HG02763 (cell line): ENCODE data around the gene TMTC1.
"Not testable (repeated sequence)": the region's sequence is repeated elsewhere in the genome, so short reads cannot be mapped to it uniquely, and the experiment has no call there.

ENCODE experiments used
- ATAC-seq: cut with Tn5 transposase; IDR thresholded peaks from one replicate; pipeline ENCODE4 v1.9.1; 2021; ENCODE audit warnings: mild to moderate bottlenecking, moderate library complexity; ENCODE audit not compliant: unreplicated experiment

The TMTC1 gene

DNA sequence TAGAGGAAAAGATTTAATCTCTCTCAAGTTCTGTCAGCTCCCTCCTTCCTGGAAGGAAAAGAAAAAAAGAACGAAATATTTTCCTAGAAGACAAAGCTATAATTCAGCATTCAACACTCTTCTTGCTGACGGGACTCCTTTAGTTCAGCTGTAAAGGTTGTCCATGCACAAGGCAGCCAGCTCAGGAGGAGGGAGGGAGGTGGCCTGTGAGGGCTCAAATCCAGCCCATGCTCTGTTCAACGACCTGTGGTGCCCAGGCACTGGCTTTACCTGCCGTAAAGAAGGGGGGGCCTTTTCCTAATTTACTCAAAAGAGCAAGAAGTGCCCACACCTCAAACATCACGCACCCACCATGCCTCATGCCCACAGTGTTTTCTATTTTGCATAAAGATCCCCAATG, 109.3 kb downstream of the TMTC1 start:
- no peak for ATAC-seq

DNA sequence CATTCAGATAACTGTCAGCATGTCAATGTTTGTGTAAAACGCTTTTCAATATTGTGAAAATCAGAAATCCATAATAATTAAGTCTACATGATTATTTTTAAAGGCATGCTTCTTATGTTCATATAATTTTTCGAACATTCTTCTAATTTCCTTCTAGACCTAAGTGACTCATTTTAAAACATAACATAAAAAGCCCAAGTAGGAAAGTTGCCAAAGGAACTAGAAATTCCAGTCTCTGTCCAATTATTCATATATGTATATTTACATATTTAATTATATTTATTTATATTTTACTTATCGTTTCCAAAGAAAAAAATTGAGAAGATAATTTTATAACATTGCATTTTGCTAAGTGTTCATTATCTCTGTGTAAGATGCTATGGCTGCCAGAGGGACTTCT, 110.4 kb downstream of the TMTC1 start:
- ATAC-seq, result no peak

DNA sequence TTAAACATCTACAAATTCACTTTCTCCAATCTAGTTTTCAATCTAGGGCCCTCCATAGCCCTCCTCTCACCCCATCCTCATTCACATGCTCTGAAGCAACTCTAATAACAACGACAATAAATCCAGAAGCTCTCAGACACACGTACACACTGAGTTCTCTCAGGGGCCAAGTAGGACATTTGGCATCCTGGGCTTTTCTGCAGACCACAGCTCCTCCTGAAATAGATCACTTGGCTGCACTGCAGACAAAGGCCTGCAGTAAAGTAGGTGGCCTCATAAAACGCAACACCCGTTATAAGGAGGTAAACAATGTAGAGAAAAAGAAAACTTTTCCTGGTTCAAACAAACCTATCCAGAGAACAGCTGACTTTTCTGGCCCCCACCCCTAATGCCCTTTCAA, 111.2 kb downstream of the TMTC1 start:
- ATAC-seq, result no peak

DNA sequence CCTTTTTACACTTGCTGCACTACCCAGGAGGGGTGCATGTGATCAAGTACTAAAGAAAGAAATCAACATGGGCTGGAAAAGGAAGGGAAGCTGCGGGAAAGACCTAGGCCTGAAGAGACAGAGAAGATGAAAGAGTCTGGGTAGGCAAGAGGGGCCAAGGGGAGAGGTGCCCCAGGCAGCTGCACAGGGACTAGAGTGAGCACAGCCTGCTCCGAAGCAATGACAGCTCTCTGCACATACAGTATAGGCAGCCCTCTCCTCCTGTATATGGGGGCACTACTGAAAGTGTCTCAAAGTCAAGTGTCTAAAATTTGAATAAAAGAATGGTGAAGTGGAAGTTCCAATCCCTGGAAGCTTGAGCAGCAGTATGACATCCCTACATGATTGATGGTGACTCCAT, 112.0 kb downstream of the TMTC1 start:
- ATAC-seq, result no peak

DNA sequence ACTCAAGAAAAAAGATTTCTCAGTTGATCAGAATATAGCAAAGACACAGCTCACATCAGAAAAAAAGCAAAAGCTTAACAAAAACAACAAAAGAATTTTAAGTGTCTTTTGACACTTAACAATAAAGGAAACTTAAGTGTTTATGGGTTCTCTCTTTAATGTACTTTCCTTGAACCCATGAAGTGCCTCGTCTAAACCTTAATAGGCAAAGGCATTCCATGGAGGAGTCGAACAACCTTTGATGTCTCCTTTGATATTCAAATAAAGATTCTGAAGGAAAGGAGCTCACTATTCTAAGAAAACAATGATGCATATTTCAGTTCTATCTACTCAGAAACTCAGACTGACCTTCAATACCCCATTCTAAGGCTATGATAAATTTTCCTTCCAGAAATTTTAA, 116.7 kb downstream of the TMTC1 start:
- no peak for ATAC-seq

DNA sequence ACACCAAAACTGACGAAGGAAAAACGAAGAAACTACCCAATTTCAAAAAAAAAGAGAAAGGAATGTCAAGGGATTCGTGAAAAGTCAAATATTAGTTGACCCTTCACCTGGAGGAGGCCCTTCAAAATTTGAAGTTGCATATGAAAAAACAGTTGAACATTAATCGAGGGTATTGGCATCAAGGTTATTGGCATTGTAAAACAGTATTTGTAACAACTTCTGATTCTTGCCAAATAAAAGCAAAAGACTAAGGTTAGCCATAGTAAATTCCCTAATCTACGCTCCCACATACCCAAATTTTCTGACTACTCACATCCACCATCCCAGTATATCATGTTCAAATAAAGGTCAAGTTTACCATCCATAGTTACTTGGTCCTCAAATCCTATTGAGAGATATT, 118.6 kb downstream of the TMTC1 start:
- ATAC-seq, result no peak

DNA sequence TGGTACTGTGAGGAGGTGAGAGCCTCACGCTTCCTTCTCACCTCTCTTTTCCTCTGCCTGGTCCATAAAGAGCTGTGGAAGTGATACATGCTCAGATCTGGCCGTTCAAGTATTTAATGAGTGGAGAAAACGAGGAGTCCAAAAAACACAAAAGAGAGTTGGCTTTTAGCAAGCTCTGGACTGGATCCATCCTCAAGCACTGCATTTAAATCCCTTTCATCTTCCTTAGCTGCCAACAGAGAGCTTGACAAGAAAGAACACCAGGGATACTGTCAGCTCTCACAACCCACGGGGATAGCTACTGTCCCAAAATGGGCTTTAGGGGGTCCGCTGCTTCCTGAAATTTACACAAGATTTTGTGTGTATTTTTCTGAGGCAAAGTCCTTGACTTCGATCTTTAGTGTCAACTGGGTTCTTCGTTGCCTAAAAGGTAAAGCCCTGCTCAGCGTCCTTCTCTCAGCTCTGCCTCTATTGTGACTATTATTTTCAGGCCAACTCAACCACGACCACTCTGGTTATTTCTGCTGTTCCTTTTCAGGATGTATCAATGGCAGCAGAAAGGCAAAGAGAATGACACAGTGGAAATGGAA, 120.9 kb downstream of the TMTC1 start:
- no peak for ATAC-seq

DNA sequence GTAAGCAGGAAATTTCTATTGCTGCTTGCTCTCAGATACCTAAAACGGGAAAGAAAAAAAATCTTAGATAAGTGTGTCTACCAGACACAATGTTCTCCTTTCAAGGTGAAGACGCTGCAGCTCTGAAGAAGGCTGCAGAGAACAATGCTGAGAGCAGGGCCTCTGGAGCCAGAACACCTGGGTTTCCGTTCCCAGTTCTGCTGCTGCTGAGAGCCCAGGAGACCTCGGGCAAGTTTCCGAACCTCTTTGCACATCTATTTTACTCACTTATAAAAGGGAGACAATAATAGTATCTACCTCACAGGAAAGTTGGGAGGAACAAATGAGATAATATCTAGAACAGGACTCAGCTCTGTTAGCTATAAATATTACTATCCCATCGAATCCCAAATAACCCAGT, 122.9 kb downstream of the TMTC1 start:
- ATAC-seq, result no peak

DNA sequence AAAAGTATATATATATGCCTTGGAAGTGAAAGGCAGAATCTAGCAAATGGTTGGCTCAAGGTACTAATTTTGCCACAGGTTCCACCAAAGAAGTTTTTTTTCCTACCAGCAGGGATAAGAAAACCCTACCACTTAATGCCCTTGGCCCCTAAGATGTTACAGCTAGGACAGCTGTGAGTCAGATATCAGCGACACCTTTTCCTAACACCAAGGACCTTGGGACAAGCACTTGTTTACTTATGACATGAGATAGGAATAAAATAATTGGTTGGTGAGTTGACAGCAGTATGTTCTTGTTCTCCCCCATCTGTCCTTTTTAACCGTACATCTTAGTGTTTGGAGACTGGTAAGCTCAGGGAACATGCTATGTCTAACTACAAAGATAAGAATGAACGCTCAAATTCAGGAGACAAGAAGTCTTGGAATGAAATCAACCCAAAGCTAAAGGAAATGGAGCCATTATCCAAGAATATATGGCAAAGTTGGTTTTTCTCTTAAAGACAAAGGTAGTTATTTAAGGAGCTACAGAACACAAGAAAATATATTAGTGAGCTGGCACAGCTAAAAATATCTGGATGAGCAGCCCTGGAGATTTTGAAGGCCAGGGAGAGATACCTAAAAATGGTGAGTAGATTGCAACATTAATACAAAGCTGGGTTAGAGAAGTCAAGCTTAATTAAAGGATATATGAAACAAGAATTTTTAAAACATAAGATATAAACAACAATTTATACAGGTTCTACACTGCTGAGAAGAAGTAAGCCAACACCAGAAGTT, 126.8 kb downstream of the TMTC1 start:
- ATAC-seq, result no peak

- ATAC-seq, result no peak
These were observed 127.9 kb downstream of the TMTC1 start for GRCh38 chr12:29655861-29656260.

GRCh38 chr12:29653286-29653685, 130.5 kb downstream of the TMTC1 start:
- ATAC-seq, result no peak

GRCh38 chr12:29650371-29650770, 133.4 kb downstream of the TMTC1 start:
- no peak for ATAC-seq

- ATAC-seq, result no peak
These were observed 134.0 kb downstream of the TMTC1 start for GRCh38 chr12:29649722-29650121.

GRCh38 chr12:29644536-29645162, 139.1 kb downstream of the TMTC1 start:
- no peak for ATAC-seq

- no peak for ATAC-seq
These were observed 143.0 kb downstream of the TMTC1 start for GRCh38 chr12:29640589-29641345.

GRCh38 chr12:29639893-29640495, 143.7 kb downstream of the TMTC1 start:
- ATAC-seq, result no peak

GRCh38 chr12:29638528-29638927, 145.2 kb downstream of the TMTC1 start:
- ATAC-seq, result no peak

- no peak for ATAC-seq
These were observed 149.7 kb downstream of the TMTC1 start for GRCh38 chr12:29634057-29634456.

GRCh38 chr12:29630164-29630563, 153.6 kb downstream of the TMTC1 start:
- ATAC-seq, result not testable (repeated sequence)

DNA sequence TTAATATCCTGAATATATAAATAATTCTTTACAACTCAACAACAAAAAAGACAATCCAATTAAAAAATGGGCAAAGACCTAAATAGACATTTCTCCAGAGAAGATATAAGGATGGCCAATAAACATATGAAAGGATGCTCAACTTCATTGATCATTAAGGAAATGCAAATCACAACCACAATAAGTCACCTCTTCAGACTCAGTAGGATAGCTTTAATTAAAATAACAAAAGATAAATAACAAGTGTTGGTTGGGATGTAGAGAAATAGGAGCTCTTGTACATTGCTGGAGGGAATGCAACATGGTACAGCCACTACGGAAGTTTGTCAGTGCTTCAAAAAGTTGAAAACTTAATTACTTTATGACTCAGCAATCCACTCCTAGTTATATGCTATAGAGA, 156.5 kb downstream of the TMTC1 start:
- no peak for ATAC-seq

DNA sequence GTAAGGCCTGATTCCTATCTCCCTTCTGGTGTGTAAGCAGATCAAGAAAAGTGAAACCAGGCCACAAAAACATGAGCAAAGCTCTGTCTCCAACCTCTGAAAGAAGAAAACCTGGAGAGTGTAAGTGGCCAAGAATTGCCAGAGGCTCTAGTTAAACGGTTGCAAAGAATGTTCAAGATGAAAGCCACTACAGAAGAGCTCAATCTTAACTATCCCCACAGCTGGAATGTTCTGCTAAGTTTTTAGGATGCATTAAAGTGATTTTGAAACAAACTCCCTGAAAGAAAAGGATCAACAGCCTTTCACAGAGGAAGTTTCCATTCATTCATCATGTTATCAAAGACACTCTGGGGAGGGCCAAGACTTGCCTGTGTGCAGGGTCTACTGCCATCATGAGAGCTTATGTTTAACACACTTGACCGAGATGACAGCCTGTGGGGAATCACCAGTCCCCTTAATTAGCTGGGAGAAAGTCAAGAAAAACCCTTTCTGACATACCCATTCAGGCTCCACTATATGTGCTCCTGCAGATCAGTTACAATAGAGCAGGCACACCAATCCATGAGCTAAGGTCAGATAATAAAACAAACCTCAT, 158.3 kb downstream of the TMTC1 start:
- no peak for ATAC-seq
